CD4-positive, alpha-beta T cell treated with Interleukin-12 subunit alpha and Interleukin-12 subunit beta, for 1 hour (primary cell): ENCODE measurements around the gene KRT82.
A peak's percentile ranks its signal among the peaks of the same experiment; 100 is the strongest.

Source experiments
- DNase-seq: peaks from one replicate; pipeline ENCODE4 v3.0.0-alpha.2; 2020

Gene KRT82

DNA sequence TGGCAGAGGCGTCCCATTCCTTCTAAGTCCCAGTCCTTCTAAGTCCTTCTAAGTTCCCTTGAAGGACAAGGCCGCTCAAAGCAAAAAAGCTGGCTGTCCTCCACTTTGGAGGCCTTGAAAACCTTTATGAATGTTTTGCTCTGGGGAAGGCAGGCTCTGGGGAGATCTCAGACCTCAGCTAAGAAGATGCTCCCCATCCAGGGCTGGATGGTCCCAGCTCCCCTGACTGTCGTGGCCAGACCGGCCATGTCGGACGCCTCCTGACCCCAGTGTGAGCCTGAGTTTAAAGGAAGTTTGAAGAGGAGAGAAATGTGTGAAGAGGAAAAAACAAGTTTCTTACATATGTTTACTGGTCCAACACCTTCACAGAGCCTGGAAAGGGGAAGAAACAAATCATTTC is 26.6 kb downstream of the KRT82 start:
- DNase-seq: no peak

DNA sequence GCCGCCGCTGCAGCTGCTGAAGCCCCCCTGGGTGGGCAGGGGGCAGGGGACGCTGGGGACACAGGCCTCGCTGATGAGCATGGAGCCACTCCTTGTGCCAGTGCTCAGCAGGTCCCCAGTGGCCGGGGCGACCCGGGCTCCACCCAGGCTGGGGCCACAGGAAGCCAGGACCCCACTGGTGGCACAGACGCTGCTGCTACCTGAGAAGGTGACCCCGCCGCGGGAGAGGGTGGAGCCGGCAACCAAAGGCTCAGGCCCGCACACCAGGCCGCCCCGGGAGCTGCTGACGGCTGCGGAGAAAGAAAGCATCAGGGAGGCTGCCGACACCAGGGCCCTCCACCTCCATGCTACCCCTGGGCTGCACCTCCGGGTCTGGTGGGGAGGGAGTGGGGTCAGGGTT is 28.0 kb downstream of the KRT82 start:
- DNase-seq: no peak

DNA sequence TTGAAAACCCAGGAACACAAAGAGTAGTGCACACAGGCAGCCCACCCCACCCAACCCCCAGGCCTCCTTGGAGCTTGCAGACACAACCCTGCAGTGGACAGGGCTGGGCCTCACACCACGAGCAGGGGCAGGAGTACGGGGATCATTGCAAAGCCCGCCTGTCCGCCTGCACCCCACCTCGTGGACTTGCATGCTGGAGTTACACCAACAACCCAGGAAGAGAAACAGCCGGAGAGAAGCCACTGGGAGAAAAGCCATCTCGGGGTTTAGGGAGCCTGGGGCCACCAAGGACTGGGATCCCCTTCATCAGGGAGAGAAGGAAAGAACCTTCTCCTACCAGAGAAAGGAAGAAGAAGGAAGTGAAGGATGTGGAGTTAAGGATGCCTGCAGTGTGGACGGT is 28.9 kb downstream of the KRT82 start:
- DNase-seq: no peak

DNA sequence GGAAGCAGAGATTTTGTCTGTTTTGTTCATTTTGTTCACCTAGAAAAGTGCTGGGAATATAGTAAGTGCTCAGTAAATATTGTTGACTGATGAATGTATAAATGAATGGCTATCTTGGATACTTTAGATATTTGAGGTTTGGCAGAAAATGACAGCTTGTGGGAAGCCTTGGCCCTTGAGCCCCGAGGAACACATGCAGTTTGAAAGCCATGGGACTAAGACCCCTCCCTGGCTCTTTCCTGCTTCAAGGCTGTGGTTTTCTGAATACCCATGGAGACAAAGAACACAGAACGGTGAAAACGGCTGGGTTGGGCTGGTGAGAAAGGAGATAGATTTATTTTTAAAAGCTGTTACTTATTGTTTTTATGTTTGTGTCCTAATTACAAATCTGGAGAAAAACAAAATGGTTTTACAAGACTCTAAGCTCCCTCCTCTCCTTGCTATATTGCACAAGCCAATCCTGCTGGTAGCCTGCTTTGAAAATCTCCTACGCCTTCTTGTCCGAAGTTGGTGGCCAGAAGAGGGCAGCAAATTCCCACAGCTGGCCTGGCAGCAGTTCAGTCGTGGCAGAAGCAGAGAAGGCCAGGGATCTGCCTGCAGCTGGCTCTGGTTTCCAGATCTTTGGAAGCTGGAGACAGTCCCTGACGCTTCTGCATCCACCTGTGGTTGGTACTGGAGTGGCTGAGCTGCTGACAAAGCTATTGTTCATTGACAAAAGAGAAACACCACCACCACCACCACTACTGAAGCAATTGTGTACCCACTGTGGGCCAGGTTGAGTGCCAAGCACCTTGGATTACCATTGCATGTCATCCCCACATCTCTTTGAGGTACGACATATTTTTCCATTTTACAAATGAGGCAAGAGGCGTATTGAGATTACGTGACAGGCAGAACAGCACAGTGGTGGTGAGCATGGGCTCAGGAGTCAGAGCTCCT is 33.6 kb downstream of the KRT82 start:
- DNase-seq: peak; percentile 47

DNA sequence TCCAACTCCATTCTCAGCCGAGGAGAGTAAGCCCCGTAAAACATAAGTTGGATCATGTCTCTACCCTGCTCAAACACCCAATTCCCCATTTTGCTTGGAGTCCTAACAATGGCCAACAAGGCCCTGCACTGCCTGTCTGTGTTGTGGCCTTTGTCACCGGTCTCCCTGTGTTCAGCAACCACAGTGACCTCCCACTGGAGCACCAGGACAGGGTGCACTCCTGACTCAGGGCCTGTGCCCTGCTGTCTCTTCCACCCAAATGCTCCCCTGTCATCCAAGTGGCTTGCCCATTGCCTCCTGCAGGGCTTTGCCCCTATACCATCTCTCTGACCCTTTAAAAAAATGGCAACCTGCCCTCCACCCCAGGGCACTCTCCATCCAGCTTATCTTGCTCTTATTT is 34.4 kb downstream of the KRT82 start:
- DNase-seq: no peak

DNA sequence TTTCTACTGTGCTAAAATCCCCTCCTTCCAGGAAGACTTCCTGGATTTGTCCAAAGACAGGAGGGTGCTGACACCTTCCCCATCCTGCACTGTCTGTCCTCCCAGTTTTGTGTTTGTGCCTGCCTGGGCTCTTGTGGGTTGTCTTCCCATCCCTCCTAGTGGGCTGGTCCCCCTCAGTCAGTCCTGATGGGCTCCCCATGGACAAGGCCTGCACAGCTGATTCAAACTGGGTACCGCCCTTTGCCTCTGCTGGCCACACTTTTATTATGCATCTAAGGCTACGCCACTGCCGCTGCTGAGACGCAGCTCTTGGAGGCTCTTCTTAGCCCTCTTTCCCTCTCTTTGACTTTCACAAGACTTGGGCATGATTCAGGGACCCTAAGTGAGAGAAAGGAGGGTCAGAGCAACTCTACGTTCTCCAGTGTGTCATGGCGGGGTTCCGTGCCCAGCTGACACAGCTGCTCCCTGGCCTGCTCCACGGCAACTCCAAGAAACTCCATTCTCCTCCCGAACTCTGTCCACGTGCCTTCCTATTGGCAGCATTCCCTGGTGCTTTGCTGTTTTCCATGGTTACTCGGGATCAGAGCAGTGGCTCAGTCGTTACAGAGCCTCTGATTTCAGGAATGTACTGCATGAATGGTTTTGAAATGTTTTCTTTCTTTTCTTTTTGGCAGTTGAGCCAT is 35.1 kb downstream of the KRT82 start:
- DNase-seq: no peak

DNA sequence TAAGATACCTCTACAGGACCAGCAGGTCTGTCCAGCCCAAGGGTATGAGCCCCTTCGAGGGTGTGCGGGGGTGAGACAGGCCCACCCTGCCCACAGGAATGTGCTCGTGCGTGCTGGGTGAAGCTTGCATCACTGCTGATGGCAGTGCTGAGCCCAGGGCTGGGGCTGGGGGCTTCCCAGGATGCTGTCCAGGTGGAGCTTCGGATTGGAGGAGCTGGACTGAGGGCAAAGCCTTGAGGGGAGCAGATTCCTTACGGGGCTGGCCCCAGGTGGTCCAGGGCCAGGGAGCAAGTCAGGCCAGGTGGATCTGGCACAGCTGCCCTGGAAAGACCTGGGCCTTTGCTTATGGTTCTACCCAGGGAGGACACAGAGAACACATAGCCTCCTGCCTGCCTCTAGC is 36.3 kb downstream of the KRT82 start:
- DNase-seq: no peak

DNA sequence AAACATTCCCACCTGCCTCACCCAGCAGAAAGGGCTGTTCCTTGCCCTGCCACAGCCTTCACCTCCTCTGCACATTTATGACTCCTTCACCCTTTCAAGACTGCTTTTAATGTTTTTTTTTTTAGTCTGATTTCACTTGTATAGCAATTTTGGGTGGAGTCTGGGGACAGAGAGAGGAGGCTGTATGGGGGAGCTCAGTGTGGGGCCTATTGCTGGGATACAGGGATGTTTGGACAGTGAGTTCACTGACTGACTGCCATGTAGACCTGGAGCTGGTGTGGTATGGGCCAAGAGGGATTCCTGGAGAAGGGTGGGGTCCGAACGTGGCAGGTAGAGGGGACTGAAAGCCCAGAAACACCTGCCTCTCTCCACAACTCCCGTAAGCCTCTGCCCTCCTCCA is 36.9 kb downstream of the KRT82 start:
- no peak for DNase-seq

DNA sequence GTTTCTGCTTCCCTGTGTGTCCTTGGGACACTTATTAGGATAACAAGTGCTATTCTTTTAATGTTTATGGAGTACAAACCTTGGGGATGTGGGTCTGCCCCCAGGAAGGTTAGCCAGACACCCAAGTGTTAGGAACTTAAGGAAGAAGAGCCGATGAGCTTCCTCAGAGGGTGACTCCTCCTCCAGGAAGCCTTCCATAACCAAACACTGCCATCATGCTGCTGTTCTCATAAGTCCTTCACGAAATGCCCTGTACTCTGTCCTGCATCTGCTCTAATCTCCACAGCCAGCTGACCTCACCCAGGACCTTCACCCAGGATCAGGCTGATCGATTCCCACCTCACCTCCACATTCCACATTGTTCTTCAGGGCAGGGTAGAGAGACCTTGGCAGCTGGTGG is 37.6 kb downstream of the KRT82 start:
- DNase-seq: no peak

DNA sequence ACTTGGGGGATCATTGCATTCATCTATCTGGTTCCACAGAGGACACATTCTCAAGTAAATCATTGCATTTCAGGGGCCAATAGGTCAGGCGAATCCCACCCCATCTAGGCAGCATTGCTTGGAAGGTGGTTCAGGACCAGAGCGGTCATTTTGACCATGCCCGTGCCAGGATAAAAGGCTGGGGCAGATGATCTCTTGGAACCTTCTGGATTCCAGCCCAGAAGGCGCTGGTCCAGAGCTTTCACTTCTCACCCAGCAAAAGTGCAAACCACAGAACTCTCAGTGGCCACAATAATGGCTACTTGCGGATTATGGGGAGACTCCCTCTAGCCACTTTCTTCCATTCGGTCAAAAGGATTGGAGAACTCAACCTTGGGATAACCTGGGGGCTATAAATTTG is 38.3 kb downstream of the KRT82 start:
- no peak for DNase-seq

DNA sequence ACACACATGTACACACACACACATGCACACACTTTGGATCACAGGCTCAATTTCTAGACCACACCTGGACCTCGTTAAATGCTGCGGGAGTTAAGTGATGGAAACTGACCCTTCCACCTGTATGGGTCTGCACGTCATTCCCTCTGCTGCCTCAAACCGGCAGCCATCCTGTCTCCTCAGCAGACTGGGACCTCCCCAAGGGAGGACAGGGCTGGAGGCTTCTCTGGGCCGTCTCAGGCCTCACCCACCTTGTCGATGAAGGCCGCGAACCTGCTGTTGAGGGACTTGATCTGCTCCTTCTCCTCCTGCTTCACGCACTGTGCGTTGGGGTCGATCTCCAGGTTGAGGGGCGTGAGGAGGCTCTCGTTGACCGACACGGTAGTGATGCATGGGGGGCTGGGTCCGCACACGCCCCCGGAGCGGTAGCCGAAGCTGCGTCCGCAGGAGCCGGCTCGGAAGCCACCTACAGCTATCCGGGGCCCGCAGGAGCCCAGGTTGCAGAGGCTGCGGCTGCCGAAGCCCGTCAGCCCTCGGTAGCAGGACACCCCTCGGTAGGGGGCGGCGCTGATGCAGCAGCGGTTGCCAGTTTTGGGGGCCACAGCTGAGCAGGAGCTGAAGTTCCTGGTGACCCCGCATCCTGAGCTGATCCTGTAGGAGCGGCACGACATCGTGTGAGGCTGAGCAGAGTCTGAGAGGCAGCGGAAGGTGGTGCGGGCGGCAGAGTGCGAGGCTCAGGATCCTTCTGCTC is 39.2 kb downstream of the KRT82 start, which contains the start of gene KRT85:
Gene KRT85 (minus strand): TSS at position 744 of the 748 bp plus-strand sequence. CDS start 76 bp downstream, at position 668.
- DNase-seq: no peak

DNA sequence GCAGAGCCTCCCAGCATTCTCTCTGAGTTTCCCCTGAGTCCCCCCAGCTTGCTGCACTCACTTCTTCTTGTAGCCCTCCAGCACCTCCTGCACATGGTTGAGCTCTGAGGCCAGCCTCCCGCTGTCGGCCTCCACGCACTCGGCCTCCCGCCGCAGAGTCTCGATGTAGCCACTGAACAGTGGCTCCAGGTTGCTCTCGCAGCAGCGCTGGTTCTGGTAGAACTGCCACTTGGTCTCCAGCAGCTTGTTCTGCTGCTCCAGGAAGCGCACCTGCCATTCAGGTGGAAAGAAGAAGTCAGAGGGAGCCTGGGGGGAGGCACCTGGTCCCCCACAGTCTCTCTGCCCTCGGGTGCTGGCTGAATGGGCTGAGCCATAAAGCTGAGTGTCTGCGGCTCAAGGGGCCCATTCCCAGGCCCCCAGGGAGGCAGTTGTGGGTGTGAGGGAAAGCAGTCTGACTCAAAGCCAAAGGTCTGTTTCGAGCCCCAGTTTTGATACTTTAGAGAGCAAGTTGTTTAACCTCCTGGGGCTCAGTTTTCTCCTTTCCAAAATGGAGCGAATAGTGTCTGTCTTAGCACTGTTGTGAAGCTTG is 41.1 kb downstream of the KRT82 start:
- no peak for DNase-seq

DNA sequence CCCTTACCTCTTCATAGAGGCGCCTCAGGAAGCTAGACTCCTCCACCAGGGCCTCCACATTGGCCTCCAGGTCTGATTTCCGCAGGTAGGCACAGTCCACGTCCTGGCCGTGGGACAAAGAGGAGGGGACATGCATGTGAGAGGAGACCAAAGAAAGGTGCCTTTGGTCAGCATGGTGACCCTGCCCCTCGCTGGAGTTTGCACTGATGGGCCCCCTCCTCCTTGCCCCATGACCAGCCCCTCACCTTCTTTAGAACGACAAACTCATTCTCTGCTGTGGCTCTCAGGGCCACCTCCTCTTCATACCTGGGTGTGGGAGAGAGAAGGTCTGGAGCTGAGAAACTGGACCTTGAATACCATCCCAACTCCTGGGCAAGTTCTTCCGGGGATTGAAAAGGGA is 42.1 kb downstream of the KRT82 start:
- no peak for DNase-seq

DNA sequence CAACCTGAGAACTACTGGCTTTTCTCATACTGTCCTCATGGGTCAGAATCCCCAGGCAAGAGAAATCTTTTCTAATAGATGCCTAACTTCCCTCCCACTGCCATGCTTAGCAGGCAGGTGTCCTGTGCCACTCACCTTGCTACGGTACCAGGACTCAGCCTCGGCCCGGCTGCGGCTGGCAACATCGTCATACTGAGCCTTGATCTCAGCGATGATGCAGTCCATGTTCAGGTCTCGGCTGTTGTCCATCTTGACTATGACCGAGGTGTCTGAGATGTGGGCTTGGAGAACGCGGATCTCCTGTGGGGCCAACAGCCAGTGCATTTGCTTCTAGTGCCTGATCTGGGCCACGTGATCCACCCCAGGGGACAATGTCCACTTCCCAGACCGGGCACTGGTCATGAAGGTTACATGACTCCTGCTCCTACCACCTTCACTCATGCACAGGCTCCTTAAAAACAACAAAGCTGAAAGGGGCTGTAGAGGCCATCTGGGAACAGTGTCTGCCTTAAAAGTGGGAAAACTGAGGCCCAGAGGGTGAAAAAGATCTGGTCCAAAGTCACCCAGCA is 42.9 kb downstream of the KRT82 start:
- DNase-seq: no peak

DNA sequence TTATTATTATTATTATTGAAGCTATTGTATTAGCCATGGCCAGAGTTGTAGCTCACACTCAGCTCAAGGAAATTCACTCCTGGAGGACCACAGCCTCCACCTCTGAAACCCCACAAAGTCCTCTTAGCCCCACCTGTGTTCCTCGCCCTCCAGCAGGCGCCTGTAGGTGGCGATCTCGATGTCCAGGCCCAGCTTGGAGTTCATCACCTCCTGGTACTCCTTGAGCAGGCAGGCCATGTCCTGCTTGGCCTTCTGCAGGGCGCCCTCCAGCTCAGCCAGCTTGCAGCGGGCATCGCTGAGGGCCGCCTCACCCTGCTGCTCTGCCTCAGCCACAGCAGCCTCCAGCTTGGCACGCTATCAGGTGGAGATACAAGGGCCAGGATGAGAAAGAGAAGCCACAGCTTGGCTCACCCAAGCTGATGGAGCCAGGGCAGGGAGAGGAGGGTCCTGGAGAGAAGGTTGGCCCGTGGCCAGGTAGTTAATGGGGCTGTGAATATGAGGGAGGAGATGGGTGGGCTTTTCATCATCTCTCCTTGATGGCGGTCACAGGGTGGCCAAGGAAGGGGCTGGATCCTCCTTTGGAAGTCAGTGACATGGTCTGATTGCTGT is 43.9 kb downstream of the KRT82 start:
- DNase-seq: no peak

DNA sequence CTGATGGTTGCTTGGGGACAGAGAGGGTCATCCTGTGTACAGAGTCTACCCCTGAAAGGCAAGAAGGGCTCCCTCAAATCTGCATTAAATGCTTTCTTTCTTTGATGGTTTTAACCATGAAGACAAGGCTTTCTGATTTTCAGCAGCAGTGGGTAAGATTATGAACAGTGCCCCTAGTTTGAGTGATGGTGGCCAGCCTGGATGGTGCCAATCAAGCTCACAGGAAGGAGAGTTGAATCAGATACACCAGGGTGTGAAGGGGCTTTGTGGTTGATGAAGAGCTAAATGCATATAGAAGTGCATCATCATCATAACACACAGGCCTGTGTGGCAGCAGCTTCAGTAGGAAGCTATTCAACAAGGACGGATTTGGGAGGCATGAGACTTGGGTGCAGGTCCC is 44.6 kb downstream of the KRT82 start:
- no peak for DNase-seq

DNA sequence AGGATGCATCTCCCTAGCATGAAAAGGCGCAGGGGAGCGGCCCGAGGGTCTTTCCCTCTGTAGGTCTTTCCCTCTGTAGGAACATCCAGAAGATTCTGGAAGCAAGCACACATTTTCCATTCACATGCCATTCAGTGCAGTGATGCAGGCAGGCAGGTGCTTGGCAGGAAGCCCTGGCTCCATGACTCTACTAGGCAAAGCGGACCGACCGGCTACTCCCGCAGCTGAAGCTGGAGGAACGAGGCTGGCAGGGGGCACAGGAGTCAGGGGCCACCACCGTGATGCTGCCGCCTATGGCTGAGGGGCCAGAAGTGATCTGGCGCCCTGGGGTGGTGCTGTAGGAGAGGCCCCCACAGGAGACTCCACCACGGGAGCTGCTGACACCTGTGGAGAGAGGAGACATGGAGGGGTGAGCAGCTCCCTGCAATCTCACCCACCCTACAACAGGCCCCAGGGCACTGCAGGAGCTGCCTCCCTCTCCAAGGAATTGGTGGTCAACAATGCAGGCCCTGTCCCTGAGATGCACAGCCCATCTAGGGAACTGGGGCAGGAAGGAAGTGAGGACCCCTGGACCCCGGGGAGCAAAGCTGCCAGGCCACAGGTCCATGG is 45.4 kb downstream of the KRT82 start:
- DNase-seq: no peak

DNA sequence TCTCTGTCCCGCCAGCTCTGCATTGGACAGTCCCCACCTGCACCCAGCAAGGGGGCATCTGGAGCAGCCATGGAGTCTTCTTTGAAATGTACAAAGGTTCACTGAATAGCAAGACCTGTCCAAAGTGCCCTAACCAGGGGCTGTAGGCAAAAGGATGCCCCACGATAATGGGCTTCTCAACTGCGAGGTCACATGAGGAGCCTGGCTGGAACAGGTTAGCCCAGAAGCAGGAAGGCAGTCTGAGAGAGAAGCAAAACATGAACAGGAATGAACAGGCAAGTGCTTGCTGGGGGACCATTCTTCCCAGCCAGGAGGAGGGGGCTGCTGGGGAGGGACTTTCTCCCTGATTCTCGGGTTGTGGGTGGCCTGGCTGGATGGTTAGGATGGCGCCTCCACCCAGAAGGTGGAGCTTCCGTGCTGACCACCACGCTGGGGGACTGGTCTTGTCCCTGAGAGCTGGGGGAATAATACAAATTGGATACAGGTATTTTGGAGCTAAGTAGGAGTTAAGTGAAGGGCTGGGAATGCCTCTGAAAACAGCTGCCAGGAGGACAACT is 46.0 kb downstream of the KRT82 start:
- DNase-seq: no peak

DNA sequence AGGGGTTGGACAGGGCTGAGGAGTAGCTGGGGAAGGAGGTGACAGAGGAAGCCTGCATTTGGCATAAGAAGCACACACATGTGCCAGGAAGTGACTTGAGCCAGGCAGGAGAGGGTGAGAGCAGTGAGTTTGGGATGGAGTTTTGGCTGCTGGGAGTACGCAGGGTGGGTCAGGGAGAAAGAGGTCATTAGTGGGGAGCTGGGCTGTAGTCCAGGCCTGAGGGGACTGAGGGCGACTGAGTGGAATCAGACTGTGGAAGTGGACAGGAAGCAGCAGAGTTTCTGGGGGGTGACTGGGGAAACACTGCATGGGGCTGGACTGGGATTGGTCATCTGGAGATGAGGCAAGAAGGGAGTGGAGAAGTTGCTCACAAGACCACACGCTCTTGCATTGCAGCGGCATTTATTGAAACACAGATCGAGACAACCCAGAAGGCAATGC is 46.5 kb downstream of the KRT82 start:
- no peak for DNase-seq

DNA sequence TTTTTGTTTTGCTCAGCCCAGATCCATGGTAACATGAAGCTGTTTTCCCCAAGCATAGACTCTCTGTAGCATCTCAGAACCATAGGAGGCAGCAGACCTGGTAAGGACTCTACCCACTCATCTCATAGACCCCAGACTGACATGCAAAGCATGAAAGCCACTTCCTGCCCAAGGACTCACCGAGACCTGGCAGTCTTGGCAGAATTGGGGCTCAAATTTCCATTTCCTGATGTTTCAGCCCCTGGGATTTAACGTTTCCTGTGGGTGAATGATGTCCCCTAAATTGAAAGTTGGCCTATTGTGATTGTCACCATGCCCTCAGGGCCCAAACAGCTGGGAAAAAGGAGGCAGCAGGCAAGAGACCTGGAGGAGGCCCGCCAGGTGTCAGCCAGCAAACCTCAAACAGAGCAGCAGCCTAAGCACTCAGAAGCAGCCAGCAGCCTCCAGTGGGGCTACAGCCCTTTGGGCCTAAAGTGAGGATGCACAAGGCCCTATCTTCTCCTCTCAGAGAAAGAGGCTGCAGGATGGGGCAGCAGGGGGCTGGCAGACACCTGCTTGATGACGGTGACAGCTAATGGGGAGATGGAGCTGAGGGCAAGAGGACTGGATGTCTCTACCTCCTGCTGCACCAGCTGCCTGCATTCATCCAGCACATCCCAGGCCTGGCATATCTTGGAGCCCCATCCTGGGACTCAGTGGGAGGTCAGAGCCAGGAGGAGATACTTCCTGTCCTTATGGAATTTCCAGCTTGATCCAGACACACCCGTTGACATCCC is 47.4 kb downstream of the KRT82 start:
- DNase-seq: peak; percentile 16
